Tibial artery (tissue), 4 donors: ENCODE data around the gene PXDC1.
A peak's percentile ranks its signal among the peaks of the same experiment; 100 is the strongest.
"Not testable (repeated sequence)": the region's sequence is repeated elsewhere in the genome, so short reads cannot be mapped to it uniquely, and the experiment has no call there.

Source experiments
- DNase-seq, 2 donors: peaks; one replicate each; pipeline ENCODE4 v3.0.0-alpha.2; 2019
- H3K27ac ChIP-seq, 2 donors: fragments of 200-600 bp; sonication (generic) in 1 of 2; 1 replicate in 1 of 2; 2 replicates in 1 of 2; pipeline ENCODE4 v1.5.1; 2018 to 2019; ENCODE audit warnings: mild to moderate bottlenecking in 1 of 2
- H3K27me3 ChIP-seq, 2 donors: fragments of 200-600 bp; sonication (generic) in 1 of 2; one replicate each; pipeline versions ENCODE4 v1.5.1 to v1.6.0; 2016 to 2019
- H3K36me3 ChIP-seq, 3 donors: fragments of 200-600 bp; sonication (generic) in 2 of 3; one replicate each; pipeline ENCODE4 v1.5.1; 2016 to 2019; ENCODE audit warnings: mild to moderate bottlenecking in 2 of 3
- H3K4me1 ChIP-seq, 4 donors: fragments of 200-600 bp; sonication (generic) in 2 of 4; 1 replicate in 3 of 4; 2 replicates in 1 of 4; pipeline ENCODE4 v1.5.1; 2016 to 2019
- H3K4me3 ChIP-seq, 2 donors: fragments of 200-600 bp; sonication (generic) in 1 of 2; 1 replicate in 1 of 2; 2 replicates in 1 of 2; pipeline ENCODE4 v1.5.1; 2018 to 2019; ENCODE audit warnings: mild to moderate bottlenecking in 2 of 2
- H3K9me3 ChIP-seq, 3 donors: fragments of 200-600 bp; sonication (generic) in 1 of 3; one replicate each; pipeline ENCODE4 v1.5.1; 2016 to 2019
- CTCF ChIP-seq, 2 experiments: fragments of 200-600 bp in 1 of 2; fragments of 450-650 bp in 1 of 2; IDR thresholded peaks; one replicate each; pipeline ENCODE4 v1.5.1; 2017 to 2019; ENCODE audit warnings: antibody characterized with exemption in 2 of 2, mild to moderate bottlenecking in 1 of 2, moderate library complexity in 1 of 2
- intact Hi-C: fragments of 100-400 bp; cut with DNase I; formaldehyde crosslinking; loops from one replicate; pipeline ENCODE4 v1.15.0; 2023; ENCODE audit warnings: low total_unique reads

The PXDC1 gene

GRCh38 chr6:3723251-3723650, 28.3 kb downstream of the PXDC1 start:
- peak in 1 of 2 donors; percentile 60 for DNase-seq
- H3K27ac ChIP-seq = peak overlapping the region; percentile 64 to 75
- peaks cover 37 to 78% (median 78%) of the 10 kb centered on the region in 3 donors for H3K36me3 ChIP-seq
- no peak overlapping the region for H3K4me3 ChIP-seq
- TF ChIP-seq CTCF (IDR thresholded peaks at IDR 0.05) = no peak
- intact Hi-C loops = no loop called here
- H3K4me1 ChIP-seq = peaks cover 0 to 70% (median 60%) of the 10 kb centered on the region in 4 donors
- no peaks in the 10 kb centered on the region for H3K27me3 ChIP-seq
- no peaks in the 10 kb centered on the region for H3K9me3 ChIP-seq

GRCh38 chr6:3722785-3723184, 28.7 kb downstream of the PXDC1 start:
- DNase-seq = peak in 1 of 2 donors; percentile 32
- Histone ChIP-seq H3K36me3 (peaks cover 37 to 73% (median 73%) of the 10 kb centered on the region in 3 donors), H3K9me3 (no peaks in the 10 kb centered on the region), H3K27ac (peak overlapping the region; percentile 64 to 75), H3K4me3 (no peak overlapping the region), H3K27me3 (no peaks in the 10 kb centered on the region), H3K4me1 (peaks cover 0 to 69% (median 57%) of the 10 kb centered on the region in 4 donors)
- intact Hi-C loops = no loop called here
- no peak for TF ChIP-seq CTCF (IDR thresholded peaks at IDR 0.05)

GRCh38 chr6:3721810-3722621, 29.5 kb downstream of the PXDC1 start:
- no peaks in the 10 kb centered on the region for H3K27me3 ChIP-seq
- peaks cover 0 to 62% (median 50%) of the 10 kb centered on the region in 4 donors for H3K4me1 ChIP-seq
- TF ChIP-seq CTCF (IDR thresholded peaks at IDR 0.05) = no peak
- no peak overlapping the region for H3K4me3 ChIP-seq
- H3K36me3 ChIP-seq = peaks cover 35 to 65% (median 65%) of the 10 kb centered on the region in 3 donors
- peak in 1 of 2 donors; percentile 44 for DNase-seq
- H3K9me3 ChIP-seq = no peaks in the 10 kb centered on the region
- intact Hi-C loops = no loop called here
- peak overlapping the region; percentile 64 to 75 for H3K27ac ChIP-seq

- H3K27ac ChIP-seq, H3K9me3 ChIP-seq, H3K4me3 ChIP-seq, intact Hi-C loops, H3K27me3 ChIP-seq: not testable (repeated sequence)
- DNase-seq = peak in 1 of 2 donors; percentile 52
- Histone ChIP-seq H3K36me3 (peaks cover 28 to 53% (median 53%) of the 10 kb centered on the region in 3 donors), H3K4me1 (peaks cover 0 to 49% (median 38%) of the 10 kb centered on the region in 4 donors)
Observed at GRCh38 chr6:3720770-3721169, 30.7 kb downstream of the PXDC1 start.

- H3K4me1 ChIP-seq = peaks cover 0 to 38% (median 27%) of the 10 kb centered on the region in 4 donors
- no peak for TF ChIP-seq CTCF (IDR thresholded peaks at IDR 0.05)
- H3K36me3 ChIP-seq = peaks cover 35 to 46% (median 42%) of the 10 kb centered on the region in 3 donors
- no peaks in the 10 kb centered on the region for H3K27me3 ChIP-seq
- DNase-seq = peak in 1 of 2 donors; percentile 27
- no peak overlapping the region for H3K4me3 ChIP-seq
- no peaks in the 10 kb centered on the region for H3K9me3 ChIP-seq
- intact Hi-C loops = no loop called here
- peak overlapping the region in 1 of 2 donors; percentile 27 for H3K27ac ChIP-seq
Observed at GRCh38 chr6:3719462-3720308, 31.8 kb downstream of the PXDC1 start.
